ENCODE measurements around the gene FAXC. TPM values are rescaled to one million over a fixed set of nuclear protein-coding genes. Genes with fewer than 3 reads are reported as not detected.

FAXC gene
- total RNA-seq, 2 experiments from 2014 or later, result 0.16 TPM; not detected in 1

DNA sequence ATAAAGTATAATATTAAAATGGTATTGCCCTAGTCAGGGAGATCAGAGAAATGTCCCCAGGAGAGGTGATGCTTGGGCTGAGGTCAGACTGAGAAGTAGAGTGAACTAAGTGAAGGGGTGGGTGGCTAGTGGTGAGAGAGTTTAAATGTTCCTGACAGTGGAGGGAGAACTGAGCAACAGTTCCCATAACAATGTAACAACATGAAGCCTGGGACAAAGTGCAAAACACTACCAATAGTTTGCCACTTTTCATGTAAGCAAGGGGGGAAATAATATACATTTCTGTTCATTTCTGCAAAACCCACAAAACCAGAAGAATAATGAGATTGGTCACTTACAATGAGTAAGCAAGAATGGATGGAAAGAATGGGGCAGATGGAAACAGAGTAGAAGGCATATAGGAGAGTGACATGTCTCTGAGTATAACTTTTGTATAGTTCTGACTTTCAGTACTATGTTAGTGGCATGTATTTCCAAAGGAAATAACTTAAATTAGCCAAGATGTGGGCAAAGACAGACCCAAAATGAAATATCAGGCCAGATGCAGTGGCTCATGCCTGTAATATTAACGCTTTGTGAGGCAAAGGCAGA, 13.3 kb upstream of the FAXC start:
- intact Hi-C loops (cut with DNase I, micrococcal nuclease), result no loop called here
- CTCF ChIA-PET, result no interaction called here
- DNase-seq (no peak), ATAC-seq (peak; percentile 75)
- Mint-ChIP-seq H3K9me3 (ENCODE audit: low read depth) (no peaks in the 10 kb centered on the region), H3K4me1 (peaks cover 16% of the 10 kb centered on the region), H3K27ac (no peak overlapping the region), H3K27me3 (peaks cover 18% of the 10 kb centered on the region), H3K4me3 (no peak overlapping the region), H3K36me3 (ENCODE audit: low read depth) (no peaks in the 10 kb centered on the region)
- POLR2A ChIA-PET, result no interaction called here

DNA sequence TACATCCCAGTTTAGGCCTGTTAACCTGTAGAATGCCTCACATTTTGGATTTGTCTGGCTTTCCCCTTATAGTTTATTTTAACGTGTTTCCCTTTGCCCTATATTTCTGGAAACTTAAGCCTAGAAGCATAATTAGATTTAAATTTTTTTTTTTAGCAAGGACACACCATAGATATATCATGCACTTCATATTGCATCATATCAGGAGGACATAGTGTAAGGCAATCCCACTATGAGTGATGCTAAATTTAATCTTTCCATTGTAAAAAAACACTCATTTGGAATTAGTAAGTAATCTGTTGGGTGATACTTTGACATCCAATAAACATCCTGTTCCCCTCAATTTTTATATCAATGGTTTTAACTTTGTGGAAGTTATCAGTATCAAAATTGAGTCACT, 10.3 kb upstream of the FAXC start:
- peaks cover 16% of the 10 kb centered on the region for H3K4me1 Mint-ChIP-seq
- H3K9me3 Mint-ChIP-seq (ENCODE audit: low read depth), result no peaks in the 10 kb centered on the region
- POLR2A ChIA-PET, result no interaction called here
- CTCF ChIA-PET, result no interaction called here
- ATAC-seq (no peak), DNase-seq (no peak)
- peaks cover 35% of the 10 kb centered on the region for H3K27me3 Mint-ChIP-seq
- H3K27ac Mint-ChIP-seq, result no peak overlapping the region
- H3K4me3 Mint-ChIP-seq, result no peak overlapping the region
- intact Hi-C loops (cut with DNase I, micrococcal nuclease), result no loop called here
- no peaks in the 10 kb centered on the region for H3K36me3 Mint-ChIP-seq (ENCODE audit: low read depth)

DNA sequence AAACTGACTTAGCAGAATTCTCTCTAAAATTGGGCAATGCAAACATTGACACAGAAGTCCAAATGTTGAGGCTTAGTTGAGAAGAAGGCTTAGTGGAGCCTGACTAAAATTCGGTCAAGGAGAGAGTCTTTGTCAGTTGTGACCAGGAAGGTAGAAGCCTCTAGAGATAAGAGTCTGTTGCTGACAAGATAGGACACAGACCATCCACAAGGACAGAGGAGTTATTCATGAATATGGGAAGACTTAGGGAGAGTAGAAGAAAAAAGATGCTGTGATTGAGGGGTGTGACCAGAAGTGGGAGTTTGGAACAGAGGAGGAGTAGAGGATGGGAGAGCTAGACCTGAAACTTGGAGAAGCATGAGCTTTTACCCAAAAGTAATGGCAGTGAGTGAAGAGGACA, 7.2 kb upstream of the FAXC start:
- Mint-ChIP-seq H3K27ac (no peak overlapping the region), H3K9me3 (ENCODE audit: low read depth) (no peaks in the 10 kb centered on the region), H3K4me3 (no peak overlapping the region), H3K27me3 (peaks cover 50% of the 10 kb centered on the region), H3K36me3 (ENCODE audit: low read depth) (no peaks in the 10 kb centered on the region), H3K4me1 (no peaks in the 10 kb centered on the region)
- intact Hi-C loops (cut with DNase I, micrococcal nuclease), result no loop called here
- POLR2A ChIA-PET, result no interaction called here
- CTCF ChIA-PET, result interaction anchor here (0.7 kb wide), 1 partner anchor 22 kb away, joined by 3 read pairs; no protein-coding TSS in a partner anchor
- no peak for ATAC-seq
- DNase-seq, result no peak

DNA sequence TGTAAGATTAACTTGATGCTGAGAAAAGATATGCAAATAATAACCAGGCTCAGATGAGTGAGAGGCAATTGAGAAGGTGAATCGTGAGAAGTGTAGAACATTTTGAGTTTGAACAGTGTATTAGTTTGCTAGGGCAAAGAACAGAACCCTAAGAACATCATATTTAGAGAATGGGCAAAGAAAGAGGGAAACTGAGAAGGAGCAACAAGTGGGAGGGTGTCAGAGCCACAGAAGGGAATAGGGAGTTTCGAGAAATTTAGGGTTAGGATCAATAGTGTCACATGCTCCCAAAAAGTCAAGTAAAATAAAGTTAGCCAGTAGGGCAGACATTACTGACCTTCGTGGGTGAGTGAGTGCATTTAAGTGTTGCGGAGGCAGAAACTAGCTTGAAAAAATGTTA, 5.5 kb upstream of the FAXC start:
- intact Hi-C loops (cut with DNase I, micrococcal nuclease), result no loop called here
- no peak overlapping the region for H3K27ac Mint-ChIP-seq
- ChIA-PET POLR2A (no interaction called here), CTCF (interaction anchor here (0.6 kb wide), 1 partner anchor 18 kb away, joined by 3 read pairs; no protein-coding TSS in a partner anchor)
- peaks cover 53% of the 10 kb centered on the region for H3K27me3 Mint-ChIP-seq
- H3K36me3 Mint-ChIP-seq (ENCODE audit: low read depth), result no peaks in the 10 kb centered on the region
- H3K4me1 Mint-ChIP-seq, result peaks cover 2% of the 10 kb centered on the region
- H3K4me3 Mint-ChIP-seq, result no peak overlapping the region
- ATAC-seq (no peak), DNase-seq (no peak)
- H3K9me3 Mint-ChIP-seq (ENCODE audit: low read depth), result no peaks in the 10 kb centered on the region

DNA sequence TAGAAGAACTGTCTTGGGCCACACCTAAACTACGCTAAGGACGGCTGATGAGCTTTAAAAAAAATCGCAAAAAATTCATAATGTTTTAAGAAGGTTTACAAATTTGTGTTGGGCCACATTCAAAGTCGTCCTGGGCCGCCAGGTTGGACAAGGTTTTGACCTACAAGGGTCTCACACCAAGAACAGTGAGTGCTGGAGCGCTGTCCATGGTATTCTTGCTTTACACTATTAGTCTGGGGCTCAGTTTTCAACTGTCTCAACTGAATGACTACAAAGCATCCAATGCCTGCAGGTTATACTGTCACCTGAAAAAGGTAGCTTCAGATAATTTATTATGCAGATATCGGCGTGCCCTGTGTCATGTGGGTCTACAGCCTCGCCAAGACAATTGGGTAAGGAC, 3.7 kb upstream of the FAXC start:
- DNase-seq (no peak), ATAC-seq (no peak)
- no peaks in the 10 kb centered on the region for H3K9me3 Mint-ChIP-seq (ENCODE audit: low read depth)
- peaks cover 56% of the 10 kb centered on the region for H3K27me3 Mint-ChIP-seq
- H3K4me1 Mint-ChIP-seq, result peaks cover 2% of the 10 kb centered on the region
- no peak overlapping the region for H3K4me3 Mint-ChIP-seq
- intact Hi-C loops (cut with DNase I, micrococcal nuclease), result no loop called here
- ChIA-PET POLR2A (no interaction called here), CTCF (interaction anchor here (1.0 kb wide), 1 partner anchor 19 kb away, joined by 3 read pairs; no protein-coding TSS in a partner anchor)
- no peaks in the 10 kb centered on the region for H3K36me3 Mint-ChIP-seq (ENCODE audit: low read depth)
- no peak overlapping the region for H3K27ac Mint-ChIP-seq

DNA sequence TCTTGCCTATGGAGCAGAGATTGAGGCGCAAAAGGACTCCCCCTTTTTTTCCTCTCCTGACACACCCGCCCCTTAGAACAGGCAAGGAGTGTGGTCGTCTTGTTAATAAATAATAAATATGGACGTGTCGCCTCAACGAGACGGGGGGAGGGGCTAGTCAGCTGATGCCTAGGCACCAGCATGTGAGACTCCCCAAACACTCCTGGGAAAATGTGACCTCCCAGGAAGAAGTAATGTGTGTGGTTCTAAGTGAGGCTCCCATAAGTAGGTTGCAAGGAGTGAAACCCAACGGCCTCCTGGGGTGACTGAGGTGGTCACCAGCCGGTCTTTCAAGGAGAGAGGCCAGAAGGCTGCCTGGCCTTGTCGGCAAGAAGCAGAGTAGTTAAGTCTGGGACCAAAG, 1.1 kb upstream of the FAXC start:
- H3K4me3 Mint-ChIP-seq, result no peak overlapping the region
- no peak for DNase-seq
- ChIA-PET CTCF (interaction anchor here (0.7 kb wide), 1 partner anchor 43 kb away, joined by 4 read pairs; no protein-coding TSS in a partner anchor), POLR2A (no interaction called here)
- H3K27me3 Mint-ChIP-seq, result peaks cover 58% of the 10 kb centered on the region
- no peak overlapping the region for H3K27ac Mint-ChIP-seq
- no peaks in the 10 kb centered on the region for H3K36me3 Mint-ChIP-seq (ENCODE audit: low read depth)
- no peak for ATAC-seq
- no peaks in the 10 kb centered on the region for H3K9me3 Mint-ChIP-seq (ENCODE audit: low read depth)
- intact Hi-C loops (cut with DNase I, micrococcal nuclease), result no loop called here
- peaks cover 2% of the 10 kb centered on the region for H3K4me1 Mint-ChIP-seq

DNA sequence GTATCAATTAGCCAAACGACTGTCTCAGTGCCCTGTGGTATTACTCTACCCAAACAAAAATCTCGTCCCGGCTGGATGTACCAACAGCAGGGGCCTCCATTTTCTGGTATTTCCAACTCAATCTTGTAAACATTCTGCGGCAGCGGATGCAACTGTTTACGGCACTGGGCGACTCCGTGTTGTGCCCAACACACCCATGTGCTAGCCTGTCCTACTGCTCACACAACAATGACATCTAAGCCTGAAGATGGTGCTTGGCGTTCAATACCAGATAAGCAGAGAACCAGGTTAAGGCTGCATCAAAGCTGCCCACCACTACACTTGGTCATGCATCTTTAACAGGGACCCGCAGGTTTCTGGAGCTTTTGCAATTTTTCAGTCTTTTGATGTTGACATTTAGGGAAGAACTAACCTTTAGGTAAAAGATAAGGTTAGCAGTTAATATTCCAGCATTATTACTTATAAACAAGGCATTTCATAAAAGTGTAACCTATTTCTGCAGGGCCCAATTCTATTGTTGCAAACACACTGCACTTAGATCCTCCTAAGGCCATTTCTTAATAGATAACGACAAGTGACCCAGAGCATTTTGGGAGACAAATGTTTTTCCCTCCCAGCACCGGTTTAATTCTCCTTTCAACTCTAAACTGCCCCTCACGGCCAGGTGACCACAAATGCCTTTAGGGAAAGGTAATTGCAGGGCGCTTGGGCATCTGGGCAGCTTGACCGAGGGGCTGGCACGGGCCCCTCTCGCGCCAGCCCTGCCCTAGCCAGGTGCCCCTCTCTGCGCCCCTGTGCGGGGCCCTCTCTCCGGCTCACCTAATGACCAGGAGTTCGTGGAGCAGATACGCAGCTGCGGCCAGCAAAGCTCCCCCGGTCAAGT, 945 bp downstream of the FAXC start:
- Mint-ChIP-seq H3K4me3 (peak overlapping the region; percentile 26), H3K4me1 (peaks cover 5% of the 10 kb centered on the region), H3K9me3 (ENCODE audit: low read depth) (no peaks in the 10 kb centered on the region), H3K36me3 (ENCODE audit: low read depth) (no peaks in the 10 kb centered on the region), H3K27ac (no peak overlapping the region), H3K27me3 (peaks cover 55% of the 10 kb centered on the region)
- DNase-seq (no peak), ATAC-seq (no peak)
- intact Hi-C loops (cut with DNase I, micrococcal nuclease), result no loop called here
- ChIA-PET POLR2A (no interaction called here), CTCF (interaction anchor here (1.8 kb wide), 1 partner anchor 18 kb away, joined by 10 read pairs; no protein-coding TSS in a partner anchor)

DNA sequence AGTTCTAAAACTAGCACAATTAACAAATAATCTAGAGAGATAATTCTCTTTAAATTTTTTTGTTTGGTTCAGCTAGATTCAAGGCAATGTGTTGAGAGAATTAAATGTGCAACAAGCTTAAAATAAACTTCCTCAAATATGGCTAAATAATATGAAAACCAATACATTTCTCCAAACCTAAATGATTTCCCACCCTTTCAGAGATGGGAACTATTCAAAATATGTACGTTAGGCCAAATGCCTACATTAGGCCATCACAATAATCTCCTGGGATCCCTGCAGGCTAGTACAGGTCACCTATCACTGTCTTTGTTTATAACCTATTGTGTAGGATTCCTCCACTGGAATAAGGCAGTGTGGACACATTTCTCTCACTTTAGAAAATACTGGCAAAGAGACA, 1.7 kb downstream of the FAXC start:
- intact Hi-C loops (cut with DNase I, micrococcal nuclease), result no loop called here
- ChIA-PET CTCF (interaction anchor here (0.6 to 1.8 kb wide), 6 partner anchors 10 to 126 kb away, joined by 3 to 10 read pairs (median 4); no protein-coding TSS in a partner anchor), POLR2A (interaction anchor here (0.7 kb wide), 1 partner anchor 17 kb away, joined by 8 read pairs; no protein-coding TSS in a partner anchor)
- Mint-ChIP-seq H3K27ac (no peak overlapping the region), H3K4me3 (no peak overlapping the region), H3K27me3 (peaks cover 48% of the 10 kb centered on the region), H3K36me3 (ENCODE audit: low read depth) (no peaks in the 10 kb centered on the region), H3K9me3 (ENCODE audit: low read depth) (no peaks in the 10 kb centered on the region), H3K4me1 (peaks cover 5% of the 10 kb centered on the region)
- DNase-seq, result no peak
- ATAC-seq, result no peak

DNA sequence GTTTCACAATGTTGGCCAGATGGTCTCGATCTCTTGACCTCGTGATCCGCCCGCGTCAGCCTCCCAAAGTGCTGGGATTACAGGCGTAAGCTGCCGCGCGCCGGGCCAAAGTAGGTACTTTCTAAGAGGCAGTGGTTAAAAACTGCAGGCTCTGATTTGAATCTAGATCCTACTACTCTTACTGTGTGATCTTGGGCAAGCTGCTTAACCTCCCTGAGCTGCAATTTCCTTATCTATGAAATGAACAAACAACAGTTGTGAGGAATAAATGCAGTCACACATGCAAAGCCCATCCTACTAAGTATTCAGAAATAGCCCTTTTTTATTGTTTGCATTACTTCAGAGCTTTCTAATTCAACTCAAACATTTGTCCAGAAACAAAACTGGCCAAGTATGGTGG, 2.9 kb downstream of the FAXC start:
- Mint-ChIP-seq H3K27me3 (peaks cover 49% of the 10 kb centered on the region), H3K9me3 (ENCODE audit: low read depth) (no peaks in the 10 kb centered on the region), H3K4me3 (no peak overlapping the region), H3K36me3 (ENCODE audit: low read depth) (no peaks in the 10 kb centered on the region), H3K4me1 (peaks cover 5% of the 10 kb centered on the region), H3K27ac (no peak overlapping the region)
- intact Hi-C loops (cut with DNase I, micrococcal nuclease), result no loop called here
- no peak for DNase-seq
- POLR2A ChIA-PET, result interaction anchor here (0.6 kb wide), 1 partner anchor 19 kb away, joined by 6 read pairs; no protein-coding TSS in a partner anchor
- ATAC-seq, result no peak
- CTCF ChIA-PET, result interaction anchor here (0.6 to 1.3 kb wide), 2 partner anchors 9 to 160 kb away, joined by 4 to 5 read pairs; no protein-coding TSS in a partner anchor

DNA sequence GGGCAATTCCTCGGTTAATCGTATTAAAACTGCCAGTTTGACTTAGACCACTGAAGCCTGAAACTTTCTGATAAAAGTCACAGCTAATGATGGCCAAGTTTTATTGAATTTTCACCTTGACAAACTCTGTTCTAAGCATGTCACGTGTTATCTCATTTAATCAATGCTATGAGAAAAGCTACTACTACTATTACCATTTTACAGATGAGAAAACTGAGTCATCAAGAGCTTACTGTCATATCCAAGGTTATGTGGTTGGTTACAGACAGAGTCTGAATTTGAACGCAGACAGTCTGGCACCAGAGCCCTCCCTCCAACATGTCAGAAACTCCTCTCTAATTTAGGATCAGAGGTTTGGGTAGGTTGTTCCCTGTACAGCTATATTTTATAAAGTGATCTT, 4.3 kb downstream of the FAXC start:
- ChIA-PET POLR2A (no interaction called here), CTCF (interaction anchor here (0.8 to 1.3 kb wide), 3 partner anchors 8 to 81 kb away, joined by 4 to 6 read pairs (median 4); no protein-coding TSS in a partner anchor)
- DNase-seq, result no peak
- H3K4me3 Mint-ChIP-seq, result no peak overlapping the region
- no peak overlapping the region for H3K27ac Mint-ChIP-seq
- H3K9me3 Mint-ChIP-seq (ENCODE audit: low read depth), result no peaks in the 10 kb centered on the region
- H3K36me3 Mint-ChIP-seq (ENCODE audit: low read depth), result no peaks in the 10 kb centered on the region
- H3K27me3 Mint-ChIP-seq, result peaks cover 37% of the 10 kb centered on the region
- ATAC-seq, result peak; percentile 40
- peaks cover 4% of the 10 kb centered on the region for H3K4me1 Mint-ChIP-seq
- intact Hi-C loops (cut with DNase I, micrococcal nuclease), result no loop called here

DNA sequence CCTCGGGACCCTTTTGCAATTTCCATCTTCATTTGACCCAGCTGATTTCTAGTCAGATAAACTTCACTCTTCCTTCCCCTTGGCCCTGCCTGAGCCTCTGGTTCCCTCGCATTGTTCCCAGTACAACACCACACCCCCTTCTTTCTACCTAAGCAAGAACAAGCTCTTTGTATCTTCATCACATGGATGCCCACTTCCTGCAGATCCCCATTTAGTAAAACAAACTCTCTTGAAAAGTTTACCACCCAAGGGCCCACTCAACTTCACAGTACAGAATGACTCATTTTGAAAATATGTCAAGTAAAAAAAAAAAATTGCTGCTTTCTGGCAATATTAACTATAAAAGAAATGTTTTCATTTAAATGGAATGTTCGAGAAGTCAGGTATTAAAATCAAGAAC, 5.2 kb downstream of the FAXC start:
- DNase-seq (no peak), ATAC-seq (no peak)
- H3K27me3 Mint-ChIP-seq, result peaks cover 38% of the 10 kb centered on the region

More for the DNA sequence above, 5.2 kb downstream of the FAXC start:
- ChIA-PET CTCF (interaction anchor here (0.6 to 0.7 kb wide), 2 partner anchors 30 to 57 kb away, joined by 3 read pairs; no protein-coding TSS in a partner anchor), POLR2A (interaction anchor here (0.6 kb wide), 1 partner anchor 51 kb away, joined by 3 read pairs; no protein-coding TSS in a partner anchor)
- H3K4me3 Mint-ChIP-seq, result no peak overlapping the region
- H3K4me1 Mint-ChIP-seq, result peaks cover 3% of the 10 kb centered on the region
- intact Hi-C loops (cut with DNase I, micrococcal nuclease), result no loop called here
- no peaks in the 10 kb centered on the region for H3K36me3 Mint-ChIP-seq (ENCODE audit: low read depth)
- H3K27ac Mint-ChIP-seq, result no peak overlapping the region
- no peaks in the 10 kb centered on the region for H3K9me3 Mint-ChIP-seq (ENCODE audit: low read depth)

Measured in activated CD4-positive, alpha-beta T cell treated with anti-CD3 and anti-CD28 coated beads for 36 hours (primary cell).